ENCODE measurements around the gene LHPP. TPM values are rescaled to one million over a fixed set of nuclear protein-coding genes. Genes with fewer than 3 reads are reported as not detected.
A peak's percentile ranks its signal among the peaks of the same experiment; 100 is the strongest.

The LHPP gene
- total and polyA plus RNA-seq, 2 experiments from 2014 or later, result 19.1 to 40.6 TPM

- DNase-seq (ENCODE audit: low read depth in 1 of 2, low spot score in 1 of 2), result no peak
- no peaks in the 10 kb centered on the region for H3K27me3 ChIP-seq
- H3K36me3 ChIP-seq, result no peaks in the 10 kb centered on the region
- TF ChIP-seq CTCF (IDR thresholded peaks at IDR 0.05; ENCODE audit: low read depth, low read length), result no peak
- H3K4me1 ChIP-seq (ENCODE audit: low read depth), result no peaks in the 10 kb centered on the region
- H3K27ac ChIP-seq, result no peak overlapping the region
- no peak overlapping the region for H3K4me3 ChIP-seq
- H3K9me3 ChIP-seq (ENCODE audit: low read depth), result no peaks in the 10 kb centered on the region
These were observed 168.9 kb downstream of the LHPP start for GRCh38 chr10:124630551-124630950.

- H3K36me3 ChIP-seq, result no peaks in the 10 kb centered on the region
- H3K4me3 ChIP-seq, result no peak overlapping the region
- H3K9me3 ChIP-seq (ENCODE audit: low read depth), result no peaks in the 10 kb centered on the region
- peak; percentile 24 to 27 for DNase-seq (ENCODE audit: low read depth in 1 of 2, low spot score in 1 of 2)
- no peak overlapping the region for H3K27ac ChIP-seq
- no peaks in the 10 kb centered on the region for H3K27me3 ChIP-seq
- TF ChIP-seq CTCF (IDR thresholded peaks at IDR 0.05; ENCODE audit: low read depth, low read length), result peak; percentile 27
- H3K4me1 ChIP-seq (ENCODE audit: low read depth), result no peaks in the 10 kb centered on the region
These were observed 170.5 kb downstream of the LHPP start for GRCh38 chr10:124632064-124632531.

- no peaks in the 10 kb centered on the region for H3K9me3 ChIP-seq (ENCODE audit: low read depth)
- H3K36me3 ChIP-seq, result no peaks in the 10 kb centered on the region
- no peak overlapping the region for H3K4me3 ChIP-seq
- no peak for TF ChIP-seq CTCF (IDR thresholded peaks at IDR 0.05; ENCODE audit: low read depth, low read length)
- H3K4me1 ChIP-seq (ENCODE audit: low read depth), result no peaks in the 10 kb centered on the region
- no peaks in the 10 kb centered on the region for H3K27me3 ChIP-seq
- no peak for DNase-seq (ENCODE audit: low read depth in 1 of 2, low spot score in 1 of 2)
- no peak overlapping the region for H3K27ac ChIP-seq
These were observed 170.9 kb downstream of the LHPP start for GRCh38 chr10:124632566-124632965.

- Histone ChIP-seq H3K36me3 (no peaks in the 10 kb centered on the region), H3K4me3 (no peak overlapping the region), H3K9me3 (ENCODE audit: low read depth) (no peaks in the 10 kb centered on the region), H3K27ac (no peak overlapping the region), H3K27me3 (no peaks in the 10 kb centered on the region), H3K4me1 (ENCODE audit: low read depth) (peaks cover 7% of the 10 kb centered on the region)
- TF ChIP-seq CTCF (IDR thresholded peaks at IDR 0.05; ENCODE audit: low read depth, low read length), result no peak
- no peak for DNase-seq (ENCODE audit: low read depth in 1 of 2, low spot score in 1 of 2)
These were observed 174.8 kb downstream of the LHPP start for GRCh38 chr10:124636271-124636995.

GRCh38 chr10:124637091-124637700, 175.6 kb downstream of the LHPP start:
- no peak for DNase-seq (ENCODE audit: low read depth in 1 of 2, low spot score in 1 of 2)
- no peak overlapping the region for H3K4me3 ChIP-seq
- H3K27ac ChIP-seq, result no peak overlapping the region
- no peaks in the 10 kb centered on the region for H3K9me3 ChIP-seq (ENCODE audit: low read depth)
- H3K27me3 ChIP-seq, result no peaks in the 10 kb centered on the region
- H3K4me1 ChIP-seq (ENCODE audit: low read depth), result peaks cover 11% of the 10 kb centered on the region
- no peak for TF ChIP-seq CTCF (IDR thresholded peaks at IDR 0.05; ENCODE audit: low read depth, low read length)
- no peaks in the 10 kb centered on the region for H3K36me3 ChIP-seq
